Karpas-422 (cell line): Measurements from ENCODE around the gene SNRPA. TPM values are rescaled to one million over a fixed set of nuclear protein-coding genes. Genes with fewer than 3 reads are reported as not detected.
A peak's percentile ranks its signal among the peaks of the same experiment; 100 is the strongest.

Source experiments
- DNase-seq: peaks from one replicate; pipeline ENCODE4 v3.0.0-alpha.2; 2015
- H2AFZ ChIP-seq: fragments of 200-600 bp; sonication (generic); 2 replicates; pipeline ENCODE4 v1.6.1; 2014; ENCODE audit warnings: antibody characterized with exemption, low read length, mixed read lengths
- H3K27ac ChIP-seq: fragments of 200-600 bp; sonication (generic); 2 replicates; pipeline ENCODE4 v1.5.1; 2014; ENCODE audit warnings: mild to moderate bottlenecking, low read length, moderate library complexity
- H3K27me3 ChIP-seq: fragments of 200-600 bp; sonication (generic); 2 replicates; pipeline ENCODE4 v1.6.1; 2014; ENCODE audit warnings: low read length, mixed read lengths
- H3K36me3 ChIP-seq: fragments of 200-600 bp; sonication (generic); 2 replicates; pipeline ENCODE4 v1.6.1; 2014; ENCODE audit warnings: low read length, mixed read lengths; ENCODE audit not compliant: insufficient read depth
- H3K4me1 ChIP-seq: fragments of 200-600 bp; sonication (generic); 2 replicates; pipeline ENCODE4 v1.6.1; 2014; ENCODE audit warnings: mild to moderate bottlenecking, low read length, mixed read lengths
- H3K4me2 ChIP-seq: fragments of 200-600 bp; sonication (generic); 2 replicates; pipeline ENCODE4 v1.6.1; 2014; ENCODE audit warnings: low read length, low read depth, mild to moderate bottlenecking; ENCODE audit not compliant: poor library complexity, severe bottlenecking
- H3K4me3 ChIP-seq: fragments of 200-600 bp; sonication (generic); 2 replicates; pipeline ENCODE4 v1.5.1; 2014; ENCODE audit warnings: mild to moderate bottlenecking, antibody characterized with exemption, low read length, mixed read lengths
- H3K79me2 ChIP-seq: fragments of 200-600 bp; sonication (generic); 2 replicates; pipeline ENCODE4 v1.6.1; 2014; ENCODE audit warnings: mild to moderate bottlenecking, low read length, mixed read lengths
- H3K9ac ChIP-seq: fragments of 200-600 bp; sonication (generic); 2 replicates; pipeline ENCODE4 v1.6.0; 2014; ENCODE audit warnings: low read length
- H3K9me2 ChIP-seq: fragments of 200-600 bp; sonication (generic), shearing (Covaris generic); replicated peaks from 2 replicates; pipeline ENCODE4 v1.6.0; 2014; ENCODE audit warnings: mild to moderate bottlenecking, low read length, moderate library complexity; ENCODE audit not compliant: insufficient read depth
- H3K9me3 ChIP-seq: fragments of 300-700, 200-600 bp; sonication (generic); 2 replicates; pipeline ENCODE4 v1.6.1; 2014; ENCODE audit warnings: low read length, mixed read lengths
- H4K20me1 ChIP-seq: fragments of 200-600 bp; sonication (generic); 2 replicates; pipeline ENCODE4 v1.6.1; 2014; ENCODE audit warnings: mild to moderate bottlenecking, antibody characterized with exemption, low read length, low read depth; ENCODE audit not compliant: insufficient read depth
- total RNA-seq: library from RNA; depleted of rRNA; stranded (reverse); fragments of >200 nt; shearing (Covaris generic); gene quantifications from 2 replicates; pipeline ENCODE4 v1.2.3, GENCODE V29; 2014; ENCODE audit warnings: low replicate concordance

The SNRPA gene
- total RNA-seq, 1 experiment from 2014 or later, result 136 TPM

DNA sequence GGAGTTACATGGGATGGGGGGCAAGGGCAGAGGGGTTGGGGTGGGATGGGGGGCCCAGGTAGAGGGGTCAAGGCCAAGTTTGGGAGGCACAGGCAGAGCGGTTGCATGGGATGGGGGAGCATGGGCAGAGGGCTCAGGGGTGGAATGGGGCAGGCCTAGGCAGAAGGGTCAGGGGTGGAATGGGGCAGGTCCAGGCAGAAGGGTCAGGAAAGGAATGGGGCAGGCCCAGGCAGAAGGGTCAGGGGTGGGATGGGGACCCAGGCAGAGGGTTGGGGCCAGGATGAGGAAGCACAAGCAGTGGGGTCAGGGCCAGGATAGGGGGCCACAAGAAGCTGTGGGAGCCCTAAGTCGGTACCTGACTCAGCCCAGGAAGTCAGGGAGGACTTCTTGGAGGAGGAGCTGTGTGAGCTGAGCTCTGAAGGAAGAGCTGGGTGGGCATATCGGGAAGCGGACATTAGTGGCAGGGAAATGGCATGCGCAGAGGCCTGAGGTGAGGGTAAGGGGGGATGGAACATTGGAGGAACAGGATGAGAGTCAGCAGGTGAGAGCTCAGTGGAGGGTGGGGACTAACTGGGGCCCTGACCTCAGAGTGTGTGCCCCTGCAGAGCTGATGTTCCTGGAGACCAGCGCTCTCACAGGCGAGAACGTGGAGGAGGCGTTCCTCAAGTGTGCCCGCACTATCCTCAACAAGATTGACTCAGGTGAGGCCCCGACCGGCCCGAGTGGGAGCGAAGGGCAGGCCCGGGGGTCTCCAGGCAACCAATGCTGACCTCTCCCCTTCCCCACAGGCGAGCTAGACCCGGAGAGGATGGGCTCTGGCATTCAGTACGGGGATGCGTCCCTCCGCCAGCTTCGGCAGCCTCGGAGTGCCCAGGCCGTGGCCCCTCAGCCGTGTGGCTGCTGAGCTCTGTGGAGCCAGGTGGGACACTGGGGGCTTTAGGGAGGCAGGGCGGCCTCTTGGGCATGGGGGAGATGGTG lies 35.3 kb downstream of the SNRPA start:
- H3K9me3 ChIP-seq, result no peaks in the 10 kb centered on the region
- H3K9me2 ChIP-seq, result no peaks in the 10 kb centered on the region
- H3K79me2 ChIP-seq, result no peaks in the 10 kb centered on the region
- no peaks in the 10 kb centered on the region for H3K27me3 ChIP-seq
- no peaks in the 10 kb centered on the region for H3K36me3 ChIP-seq
- H3K27ac ChIP-seq, result no peak overlapping the region
- no peak overlapping the region for H3K9ac ChIP-seq
- H4K20me1 ChIP-seq, result no peaks in the 10 kb centered on the region
- no peak for DNase-seq
- H3K4me3 ChIP-seq, result no peak overlapping the region
- H2AFZ ChIP-seq, result no peak overlapping the region
- no peak overlapping the region for H3K4me2 ChIP-seq
- peaks cover 3% of the 10 kb centered on the region for H3K4me1 ChIP-seq

DNA sequence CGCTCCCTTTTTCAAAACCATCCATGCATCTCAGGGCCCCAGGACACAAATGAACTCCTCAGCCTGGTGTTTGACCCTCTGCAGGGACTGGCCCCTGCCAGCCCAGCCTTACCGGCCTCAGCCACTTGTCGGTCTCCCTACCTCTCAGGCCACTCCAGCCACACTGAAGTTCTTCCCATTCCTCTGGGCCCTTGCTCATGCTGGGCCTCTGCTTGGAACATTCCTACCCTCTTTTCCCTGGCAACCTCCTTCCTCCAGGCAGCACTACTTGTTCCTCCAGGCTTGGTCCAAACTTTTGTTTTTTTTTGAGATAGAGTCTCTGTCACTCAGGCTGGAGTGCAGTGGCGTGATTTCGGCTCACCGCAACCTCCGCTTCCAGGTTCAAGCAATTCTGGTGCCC lies 40.3 kb downstream of the SNRPA start:
- Histone ChIP-seq H4K20me1 (no peaks in the 10 kb centered on the region), H3K4me2 (peak overlapping the region; percentile 46), H3K79me2 (no peaks in the 10 kb centered on the region), H3K4me3 (no peak overlapping the region), H3K9ac (no peak overlapping the region), H2AFZ (no peak overlapping the region), H3K27me3 (no peaks in the 10 kb centered on the region), H3K4me1 (peaks cover 16% of the 10 kb centered on the region), H3K9me3 (no peaks in the 10 kb centered on the region), H3K27ac (no peak overlapping the region), H3K36me3 (no peaks in the 10 kb centered on the region), H3K9me2 (no peaks in the 10 kb centered on the region)
- no peak for DNase-seq

DNA sequence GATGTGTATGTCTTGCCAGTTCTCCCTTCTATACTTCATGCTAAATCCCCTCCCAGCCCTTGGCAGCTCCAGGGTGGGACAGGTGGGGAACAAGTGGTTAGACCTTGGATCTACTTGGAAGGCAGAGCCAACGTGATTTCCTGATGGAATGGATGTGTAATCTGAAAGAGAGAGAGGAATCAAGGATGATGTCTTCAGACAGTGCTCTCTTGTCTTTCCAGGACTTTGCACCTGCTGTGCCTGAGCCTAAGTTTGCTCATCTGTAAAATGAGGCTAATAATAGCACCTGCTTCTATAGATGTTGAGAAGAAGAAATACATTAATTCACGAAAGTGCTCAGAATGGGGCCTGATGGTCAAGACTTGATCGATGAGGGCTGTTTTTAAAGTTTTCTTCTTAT lies 41.0 kb downstream of the SNRPA start:
- Histone ChIP-seq H3K4me2 (peak overlapping the region; percentile 46), H3K4me3 (no peak overlapping the region), H3K27ac (peak overlapping the region; percentile 46), H2AFZ (no peak overlapping the region), H3K9ac (peak overlapping the region; percentile 15; the same call in 1 of the 2 replicates), H3K27me3 (no peaks in the 10 kb centered on the region), H3K9me3 (no peaks in the 10 kb centered on the region), H3K9me2 (no peaks in the 10 kb centered on the region), H3K79me2 (no peaks in the 10 kb centered on the region), H4K20me1 (no peaks in the 10 kb centered on the region), H3K4me1 (peaks cover 16% of the 10 kb centered on the region), H3K36me3 (no peaks in the 10 kb centered on the region)
- DNase-seq, result no peak

DNA sequence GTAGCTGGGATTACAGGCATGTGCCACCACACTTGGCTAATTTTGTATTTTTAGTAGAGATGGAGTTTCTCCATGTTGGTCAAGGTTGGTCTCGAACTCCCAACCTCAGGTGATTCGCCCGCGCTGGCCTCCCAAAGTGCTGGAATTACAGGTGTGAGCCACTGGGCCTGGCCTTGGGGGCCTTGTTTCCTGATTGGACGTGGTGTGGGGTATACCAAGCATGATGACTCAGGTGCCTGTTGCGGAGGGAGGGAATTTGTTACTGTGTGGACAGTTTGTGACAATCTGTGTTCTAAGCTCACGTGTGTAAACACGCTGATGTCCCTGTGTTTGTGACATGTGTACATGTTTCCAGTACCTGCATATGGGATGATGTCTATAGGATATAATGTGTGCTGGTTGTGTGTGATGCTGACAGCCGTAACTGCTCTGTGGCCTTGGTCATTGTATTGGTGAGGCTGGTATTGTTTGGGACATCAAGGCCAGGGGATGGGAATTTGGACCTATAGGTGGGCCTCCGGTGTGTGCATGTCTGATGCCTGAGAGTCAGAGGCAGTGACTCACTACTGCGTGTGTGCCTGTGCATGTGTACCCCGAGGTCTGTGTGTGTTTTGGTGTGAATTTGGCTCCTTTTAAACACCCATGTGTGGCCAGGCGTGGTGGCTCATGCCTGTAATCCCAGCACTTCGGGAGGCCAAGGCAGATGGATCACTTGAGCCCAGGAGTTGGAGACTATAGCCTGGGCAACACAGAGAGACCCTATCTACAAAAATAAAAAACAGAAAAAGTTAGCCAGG lies 46.4 kb downstream of the SNRPA start:
- peak overlapping the region; percentile 71; the same call in 1 of the 2 replicates for H3K9ac ChIP-seq
- no peaks in the 10 kb centered on the region for H3K9me3 ChIP-seq
- DNase-seq, result no peak
- H3K27ac ChIP-seq, result peak overlapping the region; percentile 93
- peaks cover 5% of the 10 kb centered on the region; the same call in 1 of the 2 replicates for H3K36me3 ChIP-seq
- H3K27me3 ChIP-seq, result no peaks in the 10 kb centered on the region
- H3K79me2 ChIP-seq, result peaks cover 29% of the 10 kb centered on the region
- H4K20me1 ChIP-seq, result peaks cover 24% of the 10 kb centered on the region
- peaks cover 41% of the 10 kb centered on the region for H3K4me1 ChIP-seq
- peak overlapping the region; percentile 63; the same call in 1 of the 2 replicates for H3K4me3 ChIP-seq
- peak overlapping the region; percentile 86 for H3K4me2 ChIP-seq
- no peak overlapping the region for H2AFZ ChIP-seq
- H3K9me2 ChIP-seq, result no peaks in the 10 kb centered on the region

DNA sequence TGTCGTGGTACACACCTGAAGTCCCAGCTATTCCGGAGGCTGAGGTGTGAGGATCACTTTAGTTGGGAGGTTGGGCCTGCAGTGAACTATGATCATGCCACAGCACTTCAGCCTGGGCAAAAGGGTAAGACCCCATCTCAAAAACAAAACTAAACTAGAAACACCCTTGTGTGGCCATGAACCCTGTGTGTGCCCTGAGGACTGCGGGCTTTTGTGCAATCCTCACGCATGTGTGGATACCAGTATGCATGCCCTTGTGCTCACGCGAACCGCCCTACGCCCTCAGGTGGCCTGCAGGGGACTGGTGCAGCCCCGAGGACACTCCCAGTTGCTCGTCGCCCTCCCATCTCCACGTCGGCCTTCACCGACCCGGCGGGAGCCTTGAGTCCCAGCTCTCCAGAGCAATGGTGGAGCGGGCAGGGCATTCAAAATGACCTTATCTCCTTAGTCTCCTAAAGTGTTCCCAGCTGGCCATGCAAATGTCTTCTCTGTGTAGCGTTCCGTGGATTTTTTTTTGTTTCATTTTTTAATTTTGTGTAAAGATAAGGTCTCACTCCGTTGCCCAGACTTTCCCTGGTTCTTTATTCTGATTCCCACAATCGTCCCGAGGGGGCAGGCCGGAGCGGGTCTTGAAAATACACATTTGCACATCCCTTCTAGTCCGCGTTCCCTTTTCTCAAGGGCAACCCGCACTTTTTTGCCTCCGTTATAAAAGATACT lies 47.1 kb downstream of the SNRPA start:
- Histone ChIP-seq H3K9me3 (no peaks in the 10 kb centered on the region), H4K20me1 (peaks cover 30% of the 10 kb centered on the region), H3K9me2 (no peaks in the 10 kb centered on the region), H2AFZ (0 out of 2 replicates have a peak overlapping the region, but pooled peaks have one; percentile 5), H3K36me3 (peaks cover 5% of the 10 kb centered on the region; the same call in 1 of the 2 replicates), H3K4me3 (peak overlapping the region; percentile 63), H3K4me2 (peak overlapping the region; percentile 86), H3K9ac (peak overlapping the region; percentile 71), H3K79me2 (peaks cover 37% of the 10 kb centered on the region), H3K27ac (peak overlapping the region; percentile 93), H3K27me3 (no peaks in the 10 kb centered on the region), H3K4me1 (peaks cover 46% of the 10 kb centered on the region)
- DNase-seq, result peak; percentile 92

DNA sequence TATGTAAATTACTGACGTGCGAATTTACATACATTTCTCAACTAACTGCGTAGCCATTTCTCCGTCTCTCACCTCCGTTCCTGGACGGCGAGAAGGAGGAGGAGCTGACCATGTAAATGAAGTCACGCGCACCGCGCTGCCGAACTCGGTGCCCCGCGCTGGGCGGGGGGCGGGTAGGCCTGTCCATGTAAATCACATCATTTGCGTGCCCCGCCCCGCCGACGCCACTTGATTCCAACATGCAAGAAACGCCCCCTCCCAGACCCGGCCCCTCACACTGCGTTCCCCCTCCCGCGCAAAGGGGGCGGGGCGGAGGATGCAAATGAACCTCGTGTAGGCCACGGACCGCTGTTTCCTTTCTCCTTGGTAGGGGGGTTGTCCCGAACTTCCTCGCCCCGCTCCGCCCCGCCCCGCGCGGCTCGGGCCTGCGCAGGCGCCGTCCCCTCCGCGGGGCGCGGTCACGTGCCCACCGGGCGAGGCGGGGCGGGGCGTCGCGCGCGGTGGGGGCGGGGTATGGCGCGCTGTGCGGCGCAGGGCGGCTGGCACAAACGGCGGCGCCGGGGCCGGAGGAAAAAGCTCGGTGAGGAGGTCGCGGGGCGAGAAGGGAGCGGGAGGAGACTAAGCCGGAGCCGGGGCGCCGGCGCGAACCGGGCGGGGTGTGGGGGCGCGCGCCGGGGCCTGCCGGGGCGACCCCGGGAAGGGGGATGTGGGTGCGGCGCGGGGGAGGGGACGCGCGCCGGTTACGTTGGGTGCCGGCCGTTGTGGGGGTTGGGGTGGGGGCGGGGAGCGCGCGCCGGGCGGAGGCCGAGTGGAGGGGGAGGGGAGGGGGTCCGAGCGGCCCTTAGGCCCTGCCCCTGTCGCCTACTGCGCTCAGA lies 47.9 kb downstream of the SNRPA start, which contains the start of gene EGLN2:
Gene EGLN2 (plus strand): TSS at position 509 of the 875 bp plus-strand sequence. CDS start 1,382 bp downstream, outside the sequence.
- Histone ChIP-seq H3K79me2 (peaks cover 45% of the 10 kb centered on the region), H2AFZ (0 out of 2 replicates have a peak within 1 kb of the TSS, but pooled peaks have one; percentile 5), H3K36me3 (peaks cover 5% of the 10 kb centered on the region; the same call in 1 of the 2 replicates), H3K9ac (peak within 1 kb of the TSS; percentile 97), H3K9me3 (no peaks in the 10 kb centered on the region), H3K4me3 (peak within 1 kb of the TSS; percentile 90), H3K4me1 (peaks cover 54% of the 10 kb centered on the region), H3K27ac (peak within 1 kb of the TSS; percentile 93), H3K4me2 (peak within 1 kb of the TSS; percentile 86), H3K27me3 (no peaks in the 10 kb centered on the region), H3K9me2 (no peaks in the 10 kb centered on the region), H4K20me1 (peaks cover 35% of the 10 kb centered on the region)
- peak; percentile 100 for DNase-seq
